Mesenchymal stem cell (in vitro differentiated cells and primary cell): ENCODE results near the gene NGF.

ENCODE experiments used
- DNase-seq: peaks from one replicate; pipeline ENCODE4 v3.0.0-alpha.2; 2013
- H2AFZ ChIP-seq: one replicate; pipeline ENCODE4 v1.6.1; 2013; ENCODE audit warnings: low read depth, mild to moderate bottlenecking, control low read depth, inconsistent platforms, low read length, moderate library complexity
- H2AK5ac ChIP-seq: 2 replicates; pipeline ENCODE4 v1.6.1; 2013; ENCODE audit warnings: low read length, moderate library complexity, mild to moderate bottlenecking, inconsistent platforms; ENCODE audit not compliant: severe bottlenecking
- H2BK120ac ChIP-seq: one replicate; pipeline ENCODE4 v1.6.1; 2013; ENCODE audit warnings: low read depth, mild to moderate bottlenecking, inconsistent platforms, low read length, moderate library complexity
- H2BK12ac ChIP-seq, 2 experiments: one replicate each; pipeline ENCODE4 v1.6.1; 2013; ENCODE audit warnings: inconsistent platforms in 2 of 2, low read length in 2 of 2, mild to moderate bottlenecking in 2 of 2, moderate library complexity in 2 of 2, control low read depth in 1 of 2
- H2BK15ac ChIP-seq: one replicate; pipeline ENCODE4 v1.6.1; 2013; ENCODE audit warnings: mild to moderate bottlenecking, low read depth, inconsistent platforms; ENCODE audit not compliant: poor library complexity, severe bottlenecking
- H2BK5ac ChIP-seq: 2 replicates; pipeline ENCODE4 v1.6.1; 2013; ENCODE audit warnings: low read depth, mild to moderate bottlenecking, low read length, control low read depth, inconsistent platforms; ENCODE audit not compliant: poor library complexity, severe bottlenecking
- H3K14ac ChIP-seq, 2 experiments: one replicate each; pipeline ENCODE4 v1.6.1; 2013; ENCODE audit warnings: inconsistent platforms in 2 of 2, low read length in 2 of 2, control low read depth in 1 of 2, mild to moderate bottlenecking in 1 of 2, moderate library complexity in 1 of 2
- H3K18ac ChIP-seq, 2 experiments: one replicate each; pipeline ENCODE4 v1.6.1; 2013; ENCODE audit warnings: inconsistent platforms in 2 of 2, low read length in 2 of 2, control low read depth in 1 of 2, low read depth in 1 of 2, mild to moderate bottlenecking in 1 of 2
- H3K23ac ChIP-seq, 2 experiments: one replicate each; pipeline ENCODE4 v1.6.1; 2013; ENCODE audit warnings: inconsistent platforms in 2 of 2, low read length in 2 of 2, mild to moderate bottlenecking in 2 of 2, moderate library complexity in 2 of 2, control low read depth in 1 of 2
- H3K27ac ChIP-seq: 2 replicates; pipeline ENCODE4 v1.5.1; 2013; ENCODE audit warnings: mild to moderate bottlenecking, moderate library complexity, low read length, control low read depth, inconsistent platforms; ENCODE audit not compliant: poor library complexity, severe bottlenecking
- H3K27me3 ChIP-seq, 2 experiments: 2 replicates each; pipeline versions ENCODE4 v1.6.1 to v1.7.0; 2013; ENCODE audit warnings: low read length in 2 of 2, mild to moderate bottlenecking in 2 of 2, moderate library complexity in 2 of 2, control low read depth in 1 of 2, inconsistent platforms in 1 of 2; ENCODE audit not compliant: control insufficient read depth in 1 of 2, insufficient read depth in 1 of 2
- H3K36me3 ChIP-seq, 2 experiments: 2 replicates each; pipeline versions ENCODE4 v1.6.1 to v1.7.0; 2013; ENCODE audit warnings: low read length in 2 of 2, control low read depth in 1 of 2, inconsistent platforms in 1 of 2, low read depth in 1 of 2, mild to moderate bottlenecking in 1 of 2; ENCODE audit not compliant: insufficient read depth in 2 of 2, control insufficient read depth in 1 of 2
- H3K4ac ChIP-seq, 2 experiments: one replicate each; pipeline ENCODE4 v1.6.1; 2013; ENCODE audit warnings: inconsistent platforms in 2 of 2, low read length in 2 of 2, mild to moderate bottlenecking in 2 of 2, moderate library complexity in 2 of 2, control low read depth in 1 of 2, low read depth in 1 of 2
- H3K4me1 ChIP-seq: 2 replicates; pipeline ENCODE4 v1.6.1; 2013; ENCODE audit warnings: low read depth, low read length, control low read depth; ENCODE audit not compliant: control insufficient read depth, insufficient read depth
- H3K4me2 ChIP-seq: 2 replicates; pipeline ENCODE4 v1.6.1; 2013; ENCODE audit warnings: low read length, mild to moderate bottlenecking, inconsistent platforms; ENCODE audit not compliant: poor library complexity, severe bottlenecking
- H3K4me3 ChIP-seq, 2 experiments: 2 replicates each; pipeline versions ENCODE4 v1.5.1 to v1.7.0; 2013; ENCODE audit warnings: low read length in 2 of 2, mild to moderate bottlenecking in 2 of 2, control low read depth in 1 of 2, low read depth in 1 of 2; ENCODE audit not compliant: insufficient read depth in 1 of 2
- H3K79me1 ChIP-seq: replicated peaks from 2 replicates; pipeline ENCODE4 v1.6.1; 2013; ENCODE audit warnings: mild to moderate bottlenecking, control low read depth, low read length, inconsistent platforms; ENCODE audit not compliant: poor library complexity, severe bottlenecking
- H3K9ac ChIP-seq: 2 replicates; pipeline ENCODE4 v1.7.0; 2013; ENCODE audit warnings: mild to moderate bottlenecking, low read length, moderate library complexity
- H3K9me3 ChIP-seq: 2 replicates; pipeline ENCODE4 v1.7.0; 2013; ENCODE audit warnings: mild to moderate bottlenecking, low read length; ENCODE audit not compliant: control insufficient read depth
- H4K8ac ChIP-seq: one replicate; pipeline ENCODE4 v1.6.1; 2013; ENCODE audit warnings: inconsistent platforms, mild to moderate bottlenecking, low read length, moderate library complexity
- H4K91ac ChIP-seq: one replicate; pipeline ENCODE4 v1.6.1; 2013; ENCODE audit warnings: mild to moderate bottlenecking, low read length, inconsistent platforms
- WGBS: methylation state at CpG from one replicate; pipeline ENCODE4 v1.1.7; 2013; ENCODE audit warnings: mixed read lengths; 5-methylcytosine and 5-hydroxymethylcytosine counted together

Gene NGF

GRCh38 chr1:115314765-115315164 is 23.3 kb downstream of the NGF start:
- no peaks in the 10 kb centered on the region for H3K27me3 ChIP-seq
- H3K9me3 ChIP-seq: no peaks in the 10 kb centered on the region
- H2AK5ac ChIP-seq: peak overlapping the region; percentile 26
- no peak overlapping the region for H2BK15ac ChIP-seq
- no peaks in the 10 kb centered on the region for H3K79me1 ChIP-seq
- no peak overlapping the region for H4K8ac ChIP-seq
- H2AFZ ChIP-seq: no peak overlapping the region
- no peak overlapping the region for H3K4me2 ChIP-seq
- H3K4me3 ChIP-seq: no peak overlapping the region
- peak overlapping the region; percentile 77 for H3K27ac ChIP-seq
- peaks cover 0 to 3% of the 10 kb centered on the region in 2 experiments for H3K36me3 ChIP-seq
- no peak overlapping the region for H2BK120ac ChIP-seq
- H3K18ac ChIP-seq: no peak overlapping the region
- no peak overlapping the region for H3K14ac ChIP-seq
- no peak overlapping the region for H3K23ac ChIP-seq
- H3K4me1 ChIP-seq: peaks cover 5% of the 10 kb centered on the region
- peak; percentile 70 for DNase-seq
- H2BK5ac ChIP-seq: no peak overlapping the region
- H3K4ac ChIP-seq: no peak overlapping the region
- H3K9ac ChIP-seq: no peak overlapping the region
- H4K91ac ChIP-seq: no peak overlapping the region
- H2BK12ac ChIP-seq: no peak overlapping the region
- under 1% methylated on average over 3 of the region's 3 CpGs for WGBS

GRCh38 chr1:115314092-115314491 is 24.0 kb downstream of the NGF start:
- Histone ChIP-seq H2AK5ac (peak overlapping the region; percentile 87), H4K91ac (no peak overlapping the region), H2BK5ac (no peak overlapping the region), H3K79me1 (no peaks in the 10 kb centered on the region), H3K14ac (no peak overlapping the region), H3K9me3 (no peaks in the 10 kb centered on the region), H3K27me3 (no peaks in the 10 kb centered on the region), H3K4me3 (no peak overlapping the region), H2BK120ac (no peak overlapping the region), H3K23ac (no peak overlapping the region), H2AFZ (no peak overlapping the region), H2BK12ac (no peak overlapping the region), H3K9ac (no peak overlapping the region), H3K4me2 (no peak overlapping the region), H4K8ac (no peak overlapping the region), H3K18ac (no peak overlapping the region), H3K27ac (peak overlapping the region; percentile 77), H3K36me3 (peaks cover 0 to 3% of the 10 kb centered on the region in 2 experiments), H3K4ac (no peak overlapping the region), H3K4me1 (peaks cover 5% of the 10 kb centered on the region), H2BK15ac (no peak overlapping the region)
- DNase-seq: no peak
- WGBS: 36% methylated on average over 3 of the region's 4 CpGs

- Histone ChIP-seq H3K4me3 (no peak overlapping the region), H3K27me3 (no peaks in the 10 kb centered on the region), H2AK5ac (no peak overlapping the region), H3K18ac (no peak overlapping the region), H2BK5ac (no peak overlapping the region), H3K27ac (no peak overlapping the region), H4K91ac (no peak overlapping the region), H3K4me1 (peaks cover 5% of the 10 kb centered on the region), H2BK12ac (no peak overlapping the region), H3K14ac (no peak overlapping the region), H3K4me2 (no peak overlapping the region), H3K79me1 (no peaks in the 10 kb centered on the region), H2BK15ac (no peak overlapping the region), H2BK120ac (no peak overlapping the region), H3K4ac (no peak overlapping the region), H2AFZ (no peak overlapping the region), H3K9me3 (no peaks in the 10 kb centered on the region), H3K36me3 (no peaks in the 10 kb centered on the region), H3K9ac (no peak overlapping the region), H3K23ac (no peak overlapping the region), H4K8ac (no peak overlapping the region)
- no CpG with 5 or more reads among the region's 1 CpG for WGBS
- no peak for DNase-seq
These were observed 24.9 kb downstream of the NGF start for GRCh38 chr1:115313182-115313581.

- H3K4me3 ChIP-seq: no peak overlapping the region
- H3K27me3 ChIP-seq: no peaks in the 10 kb centered on the region
- no peaks in the 10 kb centered on the region for H3K36me3 ChIP-seq
- no peak overlapping the region for H4K91ac ChIP-seq
- H3K23ac ChIP-seq: no peak overlapping the region
- H3K4me1 ChIP-seq: peaks cover 5% of the 10 kb centered on the region
- H2BK15ac ChIP-seq: no peak overlapping the region
- no peak overlapping the region for H3K18ac ChIP-seq
- H3K9ac ChIP-seq: no peak overlapping the region
- no peak overlapping the region for H3K4me2 ChIP-seq
- H3K9me3 ChIP-seq: no peaks in the 10 kb centered on the region
- no peak overlapping the region for H2AK5ac ChIP-seq
- no peak for DNase-seq
- H3K4ac ChIP-seq: no peak overlapping the region
- H4K8ac ChIP-seq: no peak overlapping the region
- H3K14ac ChIP-seq: no peak overlapping the region
- no peak overlapping the region for H3K27ac ChIP-seq
- no peak overlapping the region for H2AFZ ChIP-seq
- no peak overlapping the region for H2BK5ac ChIP-seq
- H3K79me1 ChIP-seq: no peaks in the 10 kb centered on the region
- no peak overlapping the region for H2BK12ac ChIP-seq
- no peak overlapping the region for H2BK120ac ChIP-seq
These were observed 25.3 kb downstream of the NGF start for GRCh38 chr1:115312742-115313141.
